Endothelial cell of umbilical vein (primary cell): ENCODE results near the gene SYNGAP1. TPM values are rescaled to one million over a fixed set of nuclear protein-coding genes. Genes with fewer than 3 reads are reported as not detected.
A peak's percentile ranks its signal among the peaks of the same experiment; 100 is the strongest.

ENCODE experiments used
- BruUV-seq: library from RNA; stranded (reverse); fragments of 400-500 nt; replicated peaks from 2 replicates; lab custom pipeline; 2021; lab: Mats Ljungman, UMichigan
- CTCF ChIA-PET: fragments of 300-600, 350-600 bp; sonication (Branson Sonifier 250); formaldehyde crosslinking; loops from one replicate; lab custom pipeline; 2021; ENCODE audit warnings: antibody characterized with exemption, inconsistent platforms; lab: Charles Lee
- POLR2A ChIA-PET: fragments of 300-600, 350-600 bp; sonication (Branson Sonifier 250); formaldehyde crosslinking; loops from one replicate; lab custom pipeline; 2021; ENCODE audit warnings: antibody characterized with exemption, inconsistent platforms; lab: Charles Lee
- DNase-seq: peaks from one replicate; pipeline ENCODE4 v3.0.0-alpha.2; 2011; ENCODE audit warnings: low read depth, low spot score
- FAIRE-seq: peaks from 2 replicates; lab custom pipeline; 2011; peaks lifted over from hg19 to GRCh38; lab: Jason Lieb, UNC
- H2AFZ ChIP-seq: 2 replicates; pipeline ENCODE4 v1.6.0; 2012; ENCODE audit warnings: low read depth, low read length, control low read depth, inconsistent platforms
- H3K27ac ChIP-seq: 2 replicates; pipeline ENCODE4 v1.5.1; 2011; ENCODE audit warnings: low read depth, mild to moderate bottlenecking, control low read depth, low read length, moderate library complexity; ENCODE audit not compliant: insufficient read depth
- H3K27me3 ChIP-seq, 2 experiments: 2 replicates each; pipeline versions ENCODE4 v1.6.0 to v1.6.1; 2011; ENCODE audit warnings: low read length in 2 of 2, mixed read lengths in 1 of 2; ENCODE audit not compliant: control insufficient read depth in 2 of 2, insufficient read depth in 2 of 2
- H3K36me3 ChIP-seq, 2 experiments: 2 replicates in 1 of 2; 3 replicates in 1 of 2; pipeline ENCODE4 v1.5.1; 2011; ENCODE audit warnings: low read length in 2 of 2, mild to moderate bottlenecking in 1 of 2, moderate library complexity in 1 of 2; ENCODE audit not compliant: control insufficient read depth in 2 of 2, insufficient read depth in 2 of 2; ENCODE audit errors: extremely low read depth in 1 of 2
- H3K4me1 ChIP-seq: 3 replicates; pipeline ENCODE4 v1.5.1; 2011; ENCODE audit warnings: mild to moderate bottlenecking, low read length; ENCODE audit not compliant: control insufficient read depth, insufficient read depth; ENCODE audit errors: extremely low read depth
- H3K4me2 ChIP-seq: 2 replicates; pipeline ENCODE4 v1.6.1; 2011; ENCODE audit warnings: low read length, control low read depth, mixed read lengths; ENCODE audit not compliant: insufficient read depth
- H3K4me3 ChIP-seq, 3 experiments: fragments of 200-600 bp in 1 of 3; sonication (generic), shearing (Covaris generic) in 1 of 3; replicated peaks in 1 of 3; 2 replicates each; pipeline ENCODE4 v1.5.1; 2011 to 2016; ENCODE audit warnings: control low read depth in 3 of 3, low read length in 3 of 3, mild to moderate bottlenecking in 2 of 3, inconsistent platforms in 1 of 3, low read depth in 1 of 3, moderate library complexity in 1 of 3; ENCODE audit not compliant: insufficient read depth in 1 of 3
- H3K79me2 ChIP-seq: 2 replicates; pipeline ENCODE4 v1.6.0; 2012; ENCODE audit warnings: low read length, inconsistent platforms; ENCODE audit not compliant: control insufficient read depth, insufficient read depth
- H3K9ac ChIP-seq: replicated peaks from 2 replicates; pipeline ENCODE3; 2011; ENCODE audit warnings: low read length, control low read depth; ENCODE audit not compliant: insufficient read depth; ENCODE audit errors: extremely low read depth
- H3K9me1 ChIP-seq: replicated peaks from 3 replicates; pipeline ENCODE4 v1.6.0; 2011; ENCODE audit warnings: mild to moderate bottlenecking, low read length; ENCODE audit not compliant: control insufficient read depth, insufficient read depth; ENCODE audit errors: extremely low read depth
- H3K9me3 ChIP-seq: replicated peaks from 2 replicates; pipeline ENCODE4 v1.5.1; 2012; ENCODE audit warnings: low read length, inconsistent platforms; ENCODE audit not compliant: control insufficient read depth, insufficient read depth
- H4K20me1 ChIP-seq: replicated peaks from 2 replicates; pipeline ENCODE3; 2011; ENCODE audit warnings: mild to moderate bottlenecking, low read length; ENCODE audit not compliant: control insufficient read depth, insufficient read depth; ENCODE audit errors: extremely low read depth
- EZH2 ChIP-seq: IDR thresholded peaks from 2 replicates; pipeline ENCODE4 v1.6.1; 2012; ENCODE audit warnings: borderline replicate concordance, low read depth, mild to moderate bottlenecking, moderate library complexity, low read length, inconsistent platforms; ENCODE audit not compliant: severe bottlenecking
- FOS ChIP-seq: IDR thresholded peaks from 2 replicates; pipeline ENCODE4 v1.6.1; 2011; ENCODE audit warnings: mild to moderate bottlenecking, low read length, moderate library complexity, borderline replicate concordance; ENCODE audit not compliant: insufficient read depth
- GATA2 ChIP-seq: IDR thresholded peaks from 2 replicates; pipeline ENCODE4 v1.7.0; 2011; ENCODE audit warnings: low read depth, mild to moderate bottlenecking, moderate library complexity, mixed read lengths, low read length; ENCODE audit not compliant: insufficient read length, insufficient read depth
- JUN ChIP-seq: IDR thresholded peaks from 2 replicates; pipeline ENCODE4 v1.6.1; 2011; ENCODE audit warnings: borderline replicate concordance, low read depth; ENCODE audit not compliant: insufficient read length, insufficient read depth
- MYC ChIP-seq: IDR thresholded peaks from one replicate; pipeline ENCODE4 v1.6.1; 2011; ENCODE audit warnings: mild to moderate bottlenecking, low read depth, low read length
- POLR2A ChIP-seq: IDR thresholded peaks from 2 replicates; pipeline ENCODE4 v1.6.1; 2012; ENCODE audit warnings: low read depth, mild to moderate bottlenecking, control low read depth, low read length
- POLR2AphosphoS5 ChIP-seq: IDR thresholded peaks from 2 replicates; pipeline ENCODE4 v1.6.1; 2012; ENCODE audit warnings: low read depth, mild to moderate bottlenecking, control low read depth, low read length, moderate library complexity; ENCODE audit not compliant: insufficient read depth
- dilution Hi-C: fragments of 300-500 bp; cut with MboI; formaldehyde crosslinking; loops from one replicate; pipeline ENCODE4 v1.15.0; 2019; ENCODE audit warnings: low sequenced_read_pairs; ENCODE audit not compliant: extremely low pct_ligation_motif_present
- intact Hi-C: fragments of 100-400 bp; cut with micrococcal nuclease; formaldehyde crosslinking; loops from one replicate; pipeline ENCODE4 v1.10.0; 2022
- polyA plus RNA-seq, 4 experiments: library from polyadenylated mRNA; depleted of rRNA in 3 of 4; stranded (reverse) in 3 of 4; unstranded in 1 of 4; fragments of >200 nt; gene quantifications; 2 replicates each; pipeline versions ENCODE4 v1.2.1 to v1.2.3, GENCODE V29; 2011 to 2012; ENCODE audit warnings: missing spikeins in 1 of 4
- total RNA-seq: library from RNA; stranded (reverse); gene quantifications from 2 replicates; pipeline ENCODE4 v1.2.3, GENCODE V29; 2021
- TF ChIP-seq, protein P1 (sequence below): IDR thresholded peaks from 2 replicates; pipeline ENCODE4 v1.6.1; 2011; ENCODE audit not compliant: insufficient read depth, insufficient read length
- TF ChIP-seq, protein P2 (sequence below), 2 donors: IDR thresholded peaks; 1 replicate in 1 of 2; 2 replicates in 1 of 2; pipeline ENCODE4 v1.5.1; 2011; ENCODE audit warnings: low read length in 2 of 2, mild to moderate bottlenecking in 2 of 2, moderate library complexity in 2 of 2, control low read depth in 1 of 2, inconsistent platforms in 1 of 2, low read depth in 1 of 2; ENCODE audit not compliant: insufficient read depth in 1 of 2; ENCODE audit errors: extremely low read depth in 1 of 2

The SYNGAP1 gene
- total and polyA plus RNA-seq, 2 donors (not counting 3 experiments of a cell fraction or from before 2014, with no cell fraction given) = 7.3 to 15.1 TPM

DNA sequence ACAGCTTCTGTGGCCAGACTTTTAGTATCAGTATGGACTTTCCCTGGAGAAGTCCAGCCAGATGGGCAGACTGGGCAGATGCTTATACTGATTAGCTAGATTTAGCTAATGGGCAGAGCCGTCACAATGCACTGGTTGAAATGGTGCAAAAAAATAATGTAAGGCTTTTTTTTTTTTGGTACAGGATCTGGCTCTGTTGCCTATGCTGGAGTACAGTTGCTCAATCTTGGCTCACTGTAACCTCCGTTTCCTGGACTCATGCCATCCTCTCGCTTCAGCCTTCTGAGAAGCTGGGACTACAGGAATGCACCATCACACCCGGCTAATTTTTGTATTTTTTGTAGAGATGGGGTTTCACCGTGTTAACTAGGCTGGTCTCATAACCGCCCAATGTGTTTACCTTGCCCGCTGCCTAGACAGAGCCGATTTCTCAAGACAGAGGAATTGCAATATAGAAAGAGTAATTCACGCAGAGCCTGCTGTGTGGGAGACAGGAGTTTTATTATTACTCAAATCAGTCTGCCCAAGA, 44.7 kb upstream of the SYNGAP1 start:
- no TSS peak for BruUV-seq
- Histone ChIP-seq H3K4me1 (no peaks in the 10 kb centered on the region), H3K9me1 (no peaks in the 10 kb centered on the region), H2AFZ (no peak overlapping the region), H4K20me1 (no peaks in the 10 kb centered on the region), H3K79me2 (no peaks in the 10 kb centered on the region), H3K9me3 (no peaks in the 10 kb centered on the region), H3K4me3 (no peak overlapping the region), H3K27me3 (peaks cover 2 to 5% of the 10 kb centered on the region in 2 experiments), H3K27ac (no peak overlapping the region), H3K4me2 (no peak overlapping the region), H3K9ac (no peak overlapping the region), H3K36me3 (no peaks in the 10 kb centered on the region)
- DNase-seq = peak; percentile 32
- no peak for TF ChIP-seq POLR2AphosphoS5
- TF ChIP-seq POLR2A = no peak
- TF ChIP-seq JUN = no peak
- TF ChIP-seq, protein P1, sequence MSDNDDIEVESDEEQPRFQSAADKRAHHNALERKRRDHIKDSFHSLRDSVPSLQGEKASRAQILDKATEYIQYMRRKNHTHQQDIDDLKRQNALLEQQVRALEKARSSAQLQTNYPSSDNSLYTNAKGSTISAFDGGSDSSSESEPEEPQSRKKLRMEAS = no peak
- TF ChIP-seq EZH2 = no peak
- TF ChIP-seq, protein P2, sequence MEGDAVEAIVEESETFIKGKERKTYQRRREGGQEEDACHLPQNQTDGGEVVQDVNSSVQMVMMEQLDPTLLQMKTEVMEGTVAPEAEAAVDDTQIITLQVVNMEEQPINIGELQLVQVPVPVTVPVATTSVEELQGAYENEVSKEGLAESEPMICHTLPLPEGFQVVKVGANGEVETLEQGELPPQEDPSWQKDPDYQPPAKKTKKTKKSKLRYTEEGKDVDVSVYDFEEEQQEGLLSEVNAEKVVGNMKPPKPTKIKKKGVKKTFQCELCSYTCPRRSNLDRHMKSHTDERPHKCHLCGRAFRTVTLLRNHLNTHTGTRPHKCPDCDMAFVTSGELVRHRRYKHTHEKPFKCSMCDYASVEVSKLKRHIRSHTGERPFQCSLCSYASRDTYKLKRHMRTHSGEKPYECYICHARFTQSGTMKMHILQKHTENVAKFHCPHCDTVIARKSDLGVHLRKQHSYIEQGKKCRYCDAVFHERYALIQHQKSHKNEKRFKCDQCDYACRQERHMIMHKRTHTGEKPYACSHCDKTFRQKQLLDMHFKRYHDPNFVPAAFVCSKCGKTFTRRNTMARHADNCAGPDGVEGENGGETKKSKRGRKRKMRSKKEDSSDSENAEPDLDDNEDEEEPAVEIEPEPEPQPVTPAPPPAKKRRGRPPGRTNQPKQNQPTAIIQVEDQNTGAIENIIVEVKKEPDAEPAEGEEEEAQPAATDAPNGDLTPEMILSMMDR (IDR thresholded peaks at IDR 0.05; ENCODE audit: extremely low read depth in 1 of 2, insufficient read depth in 1 of 2, low read depth in 1 of 2, low read length in 2 of 2) = no peak
- no peak for TF ChIP-seq GATA2
- no peak for TF ChIP-seq MYC
- no peak for TF ChIP-seq FOS
- dilution Hi-C loops (no loop called here), intact Hi-C loops (no loop called here)
- ChIA-PET POLR2A (no interaction called here), CTCF (interaction anchor here (1.1 kb wide), 1 partner anchor 30 kb away, joined by 3 read pairs; no protein-coding TSS in a partner anchor)
- no peak for FAIRE-seq
